RWPE2 (cell line): ENCODE measurements around the gene GPC4.
"Not testable (repeated sequence)": the region's sequence is repeated elsewhere in the genome, so short reads cannot be mapped to it uniquely, and the experiment has no call there.

Experiments used
- ATAC-seq: fragments of 200-7000 bp; cut with Tn5 transposase; 3 replicates; pipeline ENCODE4 v1.9.1; 2021; ENCODE audit warnings: low read depth
- DNase-seq: peaks from one replicate; pipeline ENCODE4 v3.0.0-alpha.2; 2020; ENCODE audit warnings: low spot score
- H3K27ac ChIP-seq: fragments of 450-650 bp; 2 replicates; pipeline ENCODE4 v1.5.1; 2017; ENCODE audit warnings: mild to moderate bottlenecking; ENCODE audit not compliant: poor library complexity, severe bottlenecking
- H3K27me3 ChIP-seq: fragments of 250-450 bp; sonication (Bioruptor Pico); 2 replicates; pipeline ENCODE4 v1.5.1; 2021; ENCODE audit warnings: mild to moderate bottlenecking, moderate library complexity; ENCODE audit not compliant: insufficient read depth, poor library complexity, severe bottlenecking
- H3K36me3 ChIP-seq: fragments of 250-450 bp; sonication (Bioruptor Pico); 2 replicates; pipeline ENCODE4 v1.5.1; 2020; ENCODE audit warnings: low read depth, mild to moderate bottlenecking, moderate library complexity
- H3K4me1 ChIP-seq: fragments of 250-450 bp; sonication (Bioruptor Pico); 2 replicates; pipeline ENCODE4 v1.5.1; 2021; ENCODE audit warnings: mild to moderate bottlenecking, moderate library complexity; ENCODE audit not compliant: insufficient read depth, poor library complexity, severe bottlenecking
- H3K4me3 ChIP-seq: fragments of 250-450 bp; sonication (Bioruptor Pico); 2 replicates; pipeline ENCODE4 v1.5.1; 2021; ENCODE audit warnings: mild to moderate bottlenecking, moderate library complexity; ENCODE audit not compliant: severe bottlenecking
- H3K9me3 ChIP-seq: fragments of 250-450 bp; sonication (Bioruptor Pico); 2 replicates; pipeline ENCODE4 v1.5.1; 2021; ENCODE audit warnings: mild to moderate bottlenecking, moderate library complexity; ENCODE audit not compliant: severe bottlenecking
- CTCF ChIP-seq: fragments of 450-650 bp; IDR thresholded peaks from one replicate; pipeline ENCODE4 v1.5.1; 2017; ENCODE audit warnings: mild to moderate bottlenecking, moderate library complexity; ENCODE audit not compliant: poor library complexity, severe bottlenecking

The GPC4 gene

DNA sequence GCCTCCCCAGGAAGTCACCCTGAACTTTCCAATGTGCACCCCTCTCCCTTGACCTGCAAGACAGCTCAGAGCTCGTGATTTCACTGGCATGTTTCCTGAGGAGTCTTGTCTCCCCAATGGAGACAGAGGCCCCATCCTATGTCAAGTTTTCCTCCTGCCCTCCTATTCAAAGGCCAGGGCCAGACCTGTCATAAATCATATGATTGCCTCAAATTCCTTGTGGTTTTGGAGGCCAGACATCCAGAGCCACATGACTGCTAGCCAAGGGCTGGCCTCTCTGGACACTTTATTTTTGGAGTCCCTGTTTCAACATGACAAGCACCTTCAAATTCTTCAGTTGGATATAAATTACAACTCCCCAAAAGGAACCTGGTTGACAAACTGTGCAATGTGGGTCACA, 121.2 kb downstream of the GPC4 start:
- H3K9me3 ChIP-seq = no peaks in the 10 kb centered on the region
- no peak overlapping the region for H3K27ac ChIP-seq
- no peak overlapping the region for H3K4me3 ChIP-seq
- no peaks in the 10 kb centered on the region for H3K27me3 ChIP-seq
- no peak for DNase-seq
- TF ChIP-seq CTCF = no peak
- H3K36me3 ChIP-seq = no peaks in the 10 kb centered on the region
- no peaks in the 10 kb centered on the region for H3K4me1 ChIP-seq
- no peak for ATAC-seq

DNA sequence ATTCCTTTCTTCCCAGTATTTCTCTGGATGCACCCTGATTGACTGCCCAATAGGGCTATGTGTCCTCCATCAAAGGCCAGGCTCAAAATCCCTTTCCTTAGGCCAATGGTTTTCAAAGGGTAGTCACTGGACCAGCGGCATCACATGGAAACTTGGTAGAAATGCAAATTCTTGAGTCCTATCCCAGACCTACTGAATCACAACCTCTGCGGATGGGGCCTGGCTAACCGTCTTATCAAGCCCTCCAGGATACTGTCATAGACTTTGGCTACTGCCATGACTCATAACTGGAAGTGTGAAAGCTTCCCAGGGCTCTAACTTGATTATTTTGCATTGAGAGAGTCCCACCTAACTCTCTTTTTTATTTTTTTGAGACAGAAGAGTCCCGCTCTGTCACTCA, 125.2 kb downstream of the GPC4 start:
- H3K9me3 ChIP-seq = no peaks in the 10 kb centered on the region
- no peaks in the 10 kb centered on the region for H3K27me3 ChIP-seq
- no peak overlapping the region for H3K4me3 ChIP-seq
- ATAC-seq = no peak
- TF ChIP-seq CTCF = no peak
- DNase-seq = no peak
- H3K36me3 ChIP-seq = no peaks in the 10 kb centered on the region
- no peaks in the 10 kb centered on the region for H3K4me1 ChIP-seq
- no peak overlapping the region for H3K27ac ChIP-seq

- DNase-seq = no peak
- H3K9me3 ChIP-seq = no peaks in the 10 kb centered on the region
- ATAC-seq = no peak
- no peak overlapping the region for H3K4me3 ChIP-seq
- no peak for TF ChIP-seq CTCF
- H3K36me3 ChIP-seq = no peaks in the 10 kb centered on the region
- H3K27ac ChIP-seq = no peak overlapping the region
- no peaks in the 10 kb centered on the region for H3K4me1 ChIP-seq
- H3K27me3 ChIP-seq = no peaks in the 10 kb centered on the region
These were observed 127.4 kb downstream of the GPC4 start for GRCh38 chrX:133287860-133288259.

- ATAC-seq (no peak), DNase-seq (no peak)
- H3K27me3 ChIP-seq = no peaks in the 10 kb centered on the region
- no peak overlapping the region for H3K4me3 ChIP-seq
- H3K9me3 ChIP-seq = no peaks in the 10 kb centered on the region
- TF ChIP-seq CTCF = no peak
- no peak overlapping the region for H3K27ac ChIP-seq
- no peaks in the 10 kb centered on the region for H3K4me1 ChIP-seq
- H3K36me3 ChIP-seq = no peaks in the 10 kb centered on the region
These were observed 129.9 kb downstream of the GPC4 start for GRCh38 chrX:133285341-133285740.

DNA sequence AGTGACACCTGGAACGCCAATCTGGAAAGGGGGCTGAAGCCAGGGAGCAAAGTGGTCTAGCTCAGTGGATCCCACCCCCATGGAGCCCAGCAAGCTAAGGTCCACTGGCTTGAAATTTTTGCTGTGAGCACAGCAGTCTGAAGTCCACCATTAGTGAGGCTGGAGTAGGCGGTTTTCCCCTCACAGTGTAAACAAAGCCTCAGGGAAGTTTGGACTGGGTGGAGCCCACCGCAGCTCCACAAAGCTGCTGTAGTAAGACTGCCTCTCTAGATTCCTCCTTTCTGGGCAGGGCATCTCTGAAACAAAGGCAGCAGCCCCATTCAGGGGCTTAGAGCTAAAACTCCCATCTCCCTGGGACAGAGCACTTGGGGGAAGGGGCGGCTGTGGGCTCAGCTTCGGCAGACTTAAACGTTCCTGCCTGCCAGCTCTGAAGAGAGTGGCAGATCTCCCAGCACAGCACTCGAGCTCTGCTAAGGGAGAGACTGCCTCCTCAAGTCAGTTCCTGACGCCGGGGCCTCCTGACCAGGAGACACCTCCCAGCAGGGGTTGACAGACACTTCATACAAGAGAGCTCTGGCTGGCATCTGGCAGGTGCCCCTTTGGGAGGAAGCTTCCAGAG, 136.1 kb downstream of the GPC4 start:
- DNase-seq, H3K27ac ChIP-seq, H3K4me3 ChIP-seq, H3K9me3 ChIP-seq, H3K4me1 ChIP-seq, H3K36me3 ChIP-seq, H3K27me3 ChIP-seq, ATAC-seq: not testable (repeated sequence)
